Measurements from ENCODE around the gene PGF. TPM values are rescaled to one million over a fixed set of nuclear protein-coding genes. Genes with fewer than 3 reads are reported as not detected.
"Not testable (repeated sequence)": the region's sequence is repeated elsewhere in the genome, so short reads cannot be mapped to it uniquely, and the experiment has no call there.

The PGF gene
- total RNA-seq, 4 donors from 2014 or later: 9.7 to 10.5 (median 10.1) TPM; not detected in 1

GRCh38 chr14:74932401-74932901, 22.9 kb downstream of the PGF start:
- Histone ChIP-seq H3K27ac (no peak overlapping the region), H3K27me3 (peaks cover 3% of the 10 kb centered on the region), H3K9me3 (no peaks in the 10 kb centered on the region), H3K4me3 (no peak overlapping the region), H3K36me3 (no peaks in the 10 kb centered on the region), H3K4me1 (peaks cover 0 to 10% (median 0%) of the 10 kb centered on the region in 4 donors)
- in situ Hi-C loops (cut with MboI; ENCODE audit: low pct_ligation_motif_present in 1 of 4, low pct_unique_long_range_greater_than_20kb in 1 of 4, low sequenced_read_pairs in 3 of 4) (loop anchor here in 2 of 4 donors (10.0 to 25.0 kb wide), 2 partner anchors 155 to 162 kb away; no protein-coding TSS in a partner anchor), intact Hi-C loops (cut with DNase I; ENCODE audit: low total_unique reads) (no loop called here)
- 29 to 47% methylated on average over 3 to 6 of the region's 6 CpGs for WGBS, 2 donors (ENCODE audit: low coverage in 1 of 2)
- TF ChIP-seq POLR2A (IDR thresholded peaks at IDR 0.05) (no peak), POLR2AphosphoS5 (IDR thresholded peaks at IDR 0.05) (no peak), CTCF (IDR thresholded peaks at IDR 0.05) (no peak), EP300 (IDR thresholded peaks at IDR 0.05; ENCODE audit: low read depth) (no peak)
- no peak for DNase-seq

DNA sequence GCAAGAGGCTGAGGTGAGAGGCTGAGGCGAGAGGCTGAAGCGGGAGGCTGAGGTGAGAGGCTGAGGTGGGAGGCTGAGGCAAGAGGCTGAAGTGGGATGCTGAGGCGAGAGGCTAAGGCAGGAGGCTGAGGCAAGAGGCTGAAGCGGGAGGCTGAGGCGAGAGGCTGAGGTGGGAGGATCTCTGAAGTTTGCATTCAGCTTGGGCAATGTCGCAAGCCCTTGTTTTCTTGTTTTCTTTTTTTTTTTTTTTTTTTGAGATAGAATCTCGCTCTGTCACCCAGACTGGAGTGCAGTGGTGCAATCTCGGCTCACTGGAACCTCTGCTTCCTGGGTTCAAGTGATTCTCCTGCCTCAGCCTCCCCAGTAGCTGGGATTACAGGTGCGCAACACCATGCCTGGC, 23.7 kb downstream of the PGF start:
- H3K9me3 ChIP-seq; DNase-seq; H3K27ac ChIP-seq; H3K36me3 ChIP-seq; intact Hi-C loops (cut with DNase I; ENCODE audit: low total_unique reads); H3K4me3 ChIP-seq; H3K27me3 ChIP-seq: not testable (repeated sequence)
- in situ Hi-C loops (cut with MboI; ENCODE audit: low pct_ligation_motif_present in 1 of 4, low pct_unique_long_range_greater_than_20kb in 1 of 4, low sequenced_read_pairs in 3 of 4): loop anchor here in 2 of 4 donors (10.0 to 25.0 kb wide), 2 partner anchors 156 to 163 kb away; no protein-coding TSS in a partner anchor
- WGBS, 2 donors (ENCODE audit: low coverage in 1 of 2): 73 to 85% methylated on average over 8 to 9 of the region's 9 CpGs
- H3K4me1 ChIP-seq: peaks cover 0 to 10% (median 0%) of the 10 kb centered on the region in 4 donors

- H3K27ac ChIP-seq: no peak overlapping the region
- 43 to 66% methylated on average over 1 to 6 of the region's 6 CpGs for WGBS, 2 donors (ENCODE audit: low coverage in 1 of 2)
- intact Hi-C loops (cut with DNase I; ENCODE audit: low total_unique reads) (no loop called here), in situ Hi-C loops (cut with MboI; ENCODE audit: low pct_ligation_motif_present in 1 of 4, low pct_unique_long_range_greater_than_20kb in 1 of 4, low sequenced_read_pairs in 3 of 4) (loop anchor here in 1 of 4 donors (25.0 kb wide), 1 partner anchor 158 kb away; no protein-coding TSS in a partner anchor)
- H3K4me3 ChIP-seq: no peak overlapping the region
- peaks cover 3% of the 10 kb centered on the region for H3K27me3 ChIP-seq
- no peak for DNase-seq
- no peaks in the 10 kb centered on the region for H3K9me3 ChIP-seq
- H3K36me3 ChIP-seq: no peaks in the 10 kb centered on the region
- H3K4me1 ChIP-seq: peaks cover 0 to 2% (median 0%) of the 10 kb centered on the region in 4 donors
- TF ChIP-seq POLR2AphosphoS5 (IDR thresholded peaks at IDR 0.05) (no peak), POLR2A (IDR thresholded peaks at IDR 0.05) (no peak), CTCF (IDR thresholded peaks at IDR 0.05) (no peak), EP300 (IDR thresholded peaks at IDR 0.05; ENCODE audit: low read depth) (no peak)
Measured at GRCh38 chr14:74929242-74929641, 26.2 kb downstream of the PGF start.

DNA sequence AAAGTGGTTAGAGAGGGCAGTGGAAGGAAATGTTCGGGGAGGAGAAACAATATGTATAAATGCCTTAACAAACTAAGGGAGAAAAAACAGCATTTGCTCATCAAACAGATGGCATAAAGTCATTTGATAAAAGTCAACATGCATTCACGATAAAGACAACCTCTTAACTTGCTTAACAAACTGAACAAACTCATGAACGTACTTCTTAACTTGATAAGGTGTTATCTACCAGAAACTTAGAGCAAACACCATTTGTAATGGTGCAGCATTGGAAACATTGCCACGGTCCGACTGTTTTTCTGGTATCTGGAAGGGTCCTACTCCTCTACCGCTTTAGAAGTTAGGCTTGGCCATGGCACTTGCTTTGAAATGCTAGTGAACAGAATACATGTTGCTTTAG, 28.2 kb downstream of the PGF start:
- H3K4me3 ChIP-seq: no peak overlapping the region
- H3K36me3 ChIP-seq: no peaks in the 10 kb centered on the region
- H3K27ac ChIP-seq: no peak overlapping the region
- TF ChIP-seq POLR2AphosphoS5 (IDR thresholded peaks at IDR 0.05): no peak
- TF ChIP-seq CTCF (IDR thresholded peaks at IDR 0.05): no peak
- TF ChIP-seq EP300 (IDR thresholded peaks at IDR 0.05; ENCODE audit: low read depth): no peak
- TF ChIP-seq POLR2A (IDR thresholded peaks at IDR 0.05): no peak
- WGBS, 2 donors (ENCODE audit: low coverage in 1 of 2): 46 to 70% methylated on average over 5 to 6 of the region's 6 CpGs
- H3K27me3 ChIP-seq: peaks cover 3% of the 10 kb centered on the region
- no peak for DNase-seq
- peaks cover 0 to 9% (median 6%) of the 10 kb centered on the region in 4 donors for H3K4me1 ChIP-seq
- H3K9me3 ChIP-seq: no peaks in the 10 kb centered on the region
- in situ Hi-C loops (cut with MboI; ENCODE audit: low pct_ligation_motif_present in 1 of 4, low pct_unique_long_range_greater_than_20kb in 1 of 4, low sequenced_read_pairs in 3 of 4): loop anchor here in 1 of 4 donors (25.0 kb wide), 1 partner anchor 160 kb away; no protein-coding TSS in a partner anchor
- intact Hi-C loops (cut with DNase I; ENCODE audit: low total_unique reads): no loop called here

DNA sequence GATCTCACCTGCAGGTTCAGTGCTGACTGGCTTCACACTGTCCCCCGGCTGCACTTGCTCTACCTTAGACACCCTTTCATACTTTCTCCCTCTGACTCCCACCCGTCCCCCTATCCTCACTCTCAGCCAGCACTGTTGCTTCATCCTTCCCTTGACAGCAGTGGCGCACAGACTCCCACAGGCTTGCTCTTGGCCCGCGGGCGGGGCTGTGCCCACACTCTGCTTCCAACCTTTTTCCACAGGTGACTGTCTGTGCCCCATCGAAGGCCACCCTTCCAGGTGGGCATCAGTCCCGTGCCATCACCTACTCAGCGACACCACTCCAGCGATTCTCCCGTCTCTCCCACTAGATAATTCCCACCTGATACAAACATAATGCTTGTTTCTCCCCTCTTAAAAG, 31.3 kb downstream of the PGF start:
- H3K27me3 ChIP-seq: peaks cover 1% of the 10 kb centered on the region
- no peak overlapping the region for H3K27ac ChIP-seq
- no peak for DNase-seq
- H3K4me1 ChIP-seq: peaks cover 0 to 9% (median 7%) of the 10 kb centered on the region in 4 donors
- in situ Hi-C loops (cut with MboI; ENCODE audit: low pct_ligation_motif_present in 1 of 4, low pct_unique_long_range_greater_than_20kb in 1 of 4, low sequenced_read_pairs in 3 of 4): no loop called here
- no peak for TF ChIP-seq POLR2AphosphoS5 (IDR thresholded peaks at IDR 0.05)
- TF ChIP-seq CTCF (IDR thresholded peaks at IDR 0.05): no peak
- no peak for TF ChIP-seq EP300 (IDR thresholded peaks at IDR 0.05; ENCODE audit: low read depth)
- no peak for TF ChIP-seq POLR2A (IDR thresholded peaks at IDR 0.05)
- no peaks in the 10 kb centered on the region for H3K36me3 ChIP-seq
- no peaks in the 10 kb centered on the region for H3K9me3 ChIP-seq
- H3K4me3 ChIP-seq: no peak overlapping the region
- intact Hi-C loops (cut with DNase I; ENCODE audit: low total_unique reads): no loop called here
- WGBS, 2 donors (ENCODE audit: low coverage in 1 of 2): 87 to 88% methylated on average over 4 to 11 of the region's 11 CpGs

Data from transverse colon (tissue), 4 donors.